H54 (cell line): Measurements from ENCODE around the gene MED16.

Experiments
- DNase-seq: peaks from one replicate; pipeline ENCODE4 v3.0.0; 2011; ENCODE audit warnings: low spot score, mixed read lengths; ENCODE audit not compliant: insufficient read length
- FAIRE-seq: peaks from 3 replicates; lab custom pipeline; 2011; peaks lifted over from hg19 to GRCh38; lab: Jason Lieb, UNC
- POLR2A ChIP-seq: IDR thresholded peaks from 2 replicates; pipeline ENCODE4 v1.6.1; 2011; ENCODE audit warnings: low read depth, mild to moderate bottlenecking, low read length

The MED16 gene

GRCh38 chr19:924553-925086, 31.6 kb upstream of the MED16 start:
- DNase-seq (no peak), FAIRE-seq (no peak)
- no peak for TF ChIP-seq POLR2A

GRCh38 chr19:920051-920864, 27.3 kb upstream of the MED16 start:
- FAIRE-seq (no peak), DNase-seq (no peak)
- no peak for TF ChIP-seq POLR2A

- no peak for TF ChIP-seq POLR2A
- FAIRE-seq (no peak), DNase-seq (no peak)
Observed at GRCh38 chr19:919199-920050, 26.4 kb upstream of the MED16 start.

- FAIRE-seq = no peak
- no peak for DNase-seq
- TF ChIP-seq POLR2A = no peak
Observed at GRCh38 chr19:918481-919198, 25.7 kb upstream of the MED16 start.

GRCh38 chr19:918152-918437, 25.1 kb upstream of the MED16 start:
- no peak for FAIRE-seq
- DNase-seq = no peak
- TF ChIP-seq POLR2A = no peak

- FAIRE-seq (no peak), DNase-seq (no peak)
- TF ChIP-seq POLR2A = no peak
Observed at GRCh38 chr19:917323-918151, 24.6 kb upstream of the MED16 start, which contains the start of gene KISS1R. Gene KISS1R, plus strand, starts transcription at chr19:917333. Its CDS starts 170 bp downstream, at chr19:917503.

- no peak for FAIRE-seq
- no peak for DNase-seq
- TF ChIP-seq POLR2A = no peak
Observed at GRCh38 chr19:916645-917322, 23.8 kb upstream of the MED16 start.

- FAIRE-seq (no peak), DNase-seq (peak; percentile 85)
- peak; percentile 71 for TF ChIP-seq POLR2A
Observed at GRCh38 chr19:913080-913748, 20.2 kb upstream of the MED16 start, which contains the start of gene R3HDM4. Gene R3HDM4, minus strand, starts transcription at chr19:913219. Its CDS starts 62 bp downstream, at chr19:913157.

- no peak for TF ChIP-seq POLR2A
- DNase-seq (no peak), FAIRE-seq (no peak)
Observed at GRCh38 chr19:912181-913079, 19.4 kb upstream of the MED16 start.

GRCh38 chr19:911197-912033, 18.4 kb upstream of the MED16 start:
- DNase-seq = no peak

More at GRCh38 chr19:911197-912033, 18.4 kb upstream of the MED16 start:
- no peak for FAIRE-seq
- TF ChIP-seq POLR2A = no peak
